GM20431 (cell line): ENCODE results near the gene RBPJL.

ENCODE experiments used
- in situ Hi-C: fragments of 300-500 bp; cut with MseI, MboI; formaldehyde crosslinking; loops from one replicate; pipeline ENCODE4 v1.15.0; 2020; ENCODE audit warnings: low sequenced_read_pairs; ENCODE audit not compliant: unreplicated experiment

RBPJL gene

DNA sequence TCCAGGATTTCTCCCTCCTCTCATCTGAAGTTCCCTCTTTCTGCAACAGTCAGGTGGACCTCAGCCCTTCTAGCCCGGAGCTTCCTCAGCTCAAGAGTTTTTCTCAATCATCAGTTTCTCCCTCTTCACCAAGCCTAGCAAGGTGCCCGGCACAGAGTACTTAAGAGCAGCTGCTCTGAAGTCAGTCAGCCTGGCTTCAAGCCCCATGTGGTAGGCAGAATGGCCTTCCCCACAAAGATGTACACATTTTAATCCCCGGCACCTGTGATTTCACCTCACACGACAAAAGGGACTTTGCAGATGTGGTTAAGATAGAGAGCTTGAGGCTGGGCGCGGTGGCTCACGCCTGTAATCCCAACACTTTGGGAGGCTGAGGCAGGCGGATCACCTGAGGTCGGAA lies 15.1 kb upstream of the RBPJL start:
- in situ Hi-C loops = loop anchor here (25.0 kb wide), 1 partner anchor 179 kb away; the partner anchor contains the start of genes KCNS1, WFDC12 and WFDC5

DNA sequence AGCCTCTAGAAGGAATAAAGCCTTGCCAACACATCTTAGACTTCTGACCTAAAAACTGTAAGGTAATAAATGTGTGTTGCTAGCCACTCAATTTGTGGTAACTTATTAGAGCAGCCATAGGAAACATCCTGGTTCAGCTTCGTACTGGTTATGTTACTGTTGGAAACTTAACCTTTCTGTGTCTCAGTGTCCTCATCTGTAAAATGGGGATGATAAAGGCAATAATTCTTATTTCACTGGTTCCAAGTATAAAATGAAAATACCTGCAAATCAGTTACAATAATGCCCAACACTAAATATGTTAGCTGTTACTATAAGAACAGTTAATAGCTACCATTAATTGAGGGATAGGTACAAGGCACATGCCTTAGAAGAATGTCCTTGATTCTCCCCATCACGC lies 14.3 kb upstream of the RBPJL start:
- in situ Hi-C loops = loop anchor here (25.0 kb wide), 1 partner anchor 180 kb away; the partner anchor contains the start of genes KCNS1, WFDC12 and WFDC5

DNA sequence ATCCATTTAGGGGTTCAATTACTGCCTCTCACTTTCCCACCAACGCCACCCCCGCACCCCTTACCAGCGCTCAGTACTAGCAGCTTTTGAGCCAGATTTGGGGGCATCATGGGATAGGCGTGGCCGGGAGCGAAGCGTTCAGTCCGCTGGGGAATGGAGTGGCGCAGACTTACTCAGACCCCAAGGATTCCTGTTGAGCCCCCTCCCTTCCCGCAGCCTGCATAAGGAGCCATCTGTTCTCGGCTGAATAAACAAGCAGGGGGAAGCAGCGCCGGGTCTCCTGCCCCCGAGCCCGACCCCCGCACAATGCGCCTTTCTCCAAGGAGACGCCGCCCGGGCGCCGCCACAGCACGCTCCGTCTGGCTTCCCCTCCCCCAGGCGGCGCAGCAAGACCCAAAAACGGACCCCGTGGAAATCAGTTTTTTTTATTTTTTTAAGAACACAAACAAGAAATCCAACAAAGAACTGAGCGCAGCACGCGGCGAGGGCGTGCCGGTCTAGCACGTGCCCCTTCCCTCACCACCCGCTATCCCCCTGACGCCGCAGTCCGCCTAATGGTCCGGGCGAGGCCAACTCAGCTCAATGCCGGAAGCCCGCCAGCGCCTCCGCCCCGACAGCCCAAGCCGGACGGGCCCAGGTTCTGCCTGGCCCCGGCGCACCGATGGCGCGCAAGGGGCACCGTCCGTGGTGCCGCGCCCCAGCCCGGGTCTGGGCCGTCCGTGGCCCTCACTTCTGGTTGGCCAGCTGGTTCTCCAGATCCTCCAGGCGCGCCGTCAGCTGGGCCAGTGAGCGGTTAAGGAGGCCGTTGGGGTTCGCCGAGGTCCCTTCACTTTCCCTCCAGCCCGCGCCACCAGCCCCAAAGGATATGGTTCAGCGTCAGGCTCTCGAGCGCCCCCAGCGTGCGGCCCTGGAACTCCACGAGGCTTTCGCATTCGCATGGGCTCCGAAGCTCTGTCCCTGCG lies 13.3 kb upstream of the RBPJL start:
- in situ Hi-C loops = loop anchor here (25.0 kb wide), 1 partner anchor 181 kb away; the partner anchor contains the start of genes KCNS1, WFDC12 and WFDC5

DNA sequence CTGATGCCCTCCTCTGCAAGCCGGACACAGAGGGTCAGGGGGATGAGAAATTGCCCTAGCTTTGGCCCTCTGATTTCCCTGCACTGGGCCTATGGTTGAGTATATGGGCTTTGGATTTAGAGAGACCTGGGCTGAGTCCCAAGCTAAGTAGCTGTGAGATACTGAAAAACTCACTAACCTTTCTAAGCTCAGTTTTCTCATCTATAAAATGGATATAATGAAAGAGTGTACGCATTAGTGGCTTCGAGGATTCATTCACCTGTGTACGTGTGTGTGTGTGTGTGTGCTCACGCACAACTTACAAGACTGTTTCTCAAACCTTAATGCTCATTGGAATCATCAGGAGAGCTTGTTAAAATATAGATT lies 12.7 kb upstream of the RBPJL start:
- in situ Hi-C loops = loop anchor here (25.0 kb wide), 1 partner anchor 182 kb away; the partner anchor contains the start of genes KCNS1, WFDC12 and WFDC5

DNA sequence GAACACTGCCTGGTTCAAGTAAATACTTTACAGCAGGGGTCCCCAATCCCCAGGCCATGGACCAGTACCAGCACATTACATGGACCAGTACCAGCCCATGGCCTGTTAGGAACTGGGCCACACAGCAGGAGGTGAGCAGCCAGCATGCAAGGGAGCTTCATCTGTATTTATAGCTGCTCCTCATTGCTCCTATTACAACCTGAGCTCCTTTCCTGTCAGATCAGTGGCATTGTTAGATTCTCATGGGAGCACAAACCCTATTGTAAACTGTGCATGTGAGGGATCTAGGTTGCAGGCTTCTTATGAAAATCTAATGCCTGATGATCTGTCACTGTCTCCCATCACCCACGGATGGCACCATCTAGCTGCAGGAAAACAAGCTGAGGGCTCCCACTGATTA lies 12.0 kb upstream of the RBPJL start:
- in situ Hi-C loops = loop anchor here (25.0 kb wide), 1 partner anchor 182 kb away; the partner anchor contains the start of genes KCNS1, WFDC12 and WFDC5

DNA sequence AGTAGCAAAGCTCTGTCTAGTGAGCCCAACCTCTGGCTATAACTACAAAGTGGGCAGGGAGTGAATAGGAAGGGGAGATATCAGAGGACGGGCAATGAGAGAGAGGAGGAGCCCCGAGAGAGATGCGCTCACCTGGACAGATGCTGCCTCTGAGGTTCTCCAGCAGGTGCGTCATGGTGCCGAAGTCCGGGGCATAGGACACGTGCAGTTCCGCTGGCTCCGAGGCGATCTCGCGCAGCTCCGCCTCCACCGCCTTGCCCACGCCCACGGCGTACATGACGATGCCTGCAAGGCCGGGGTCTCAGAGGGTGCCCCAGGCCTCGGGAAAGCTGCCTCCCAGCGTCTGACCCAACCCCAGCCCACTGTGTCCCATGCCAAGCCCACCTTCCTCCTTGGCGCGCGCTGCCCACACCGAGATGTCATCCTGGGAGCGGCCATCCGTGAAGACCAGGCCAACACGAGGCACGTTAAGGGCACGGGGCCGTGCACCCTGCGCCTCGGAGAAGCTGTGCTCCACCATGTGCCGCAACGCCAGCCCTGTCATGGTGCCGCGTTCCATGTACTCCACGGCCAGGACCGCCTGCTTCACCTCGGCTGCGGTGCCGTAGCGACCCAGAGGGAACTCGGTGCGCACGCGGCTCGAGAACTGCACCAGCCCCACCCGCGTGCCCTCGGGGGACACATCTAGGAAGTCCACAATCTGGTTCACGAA lies 8.7 kb upstream of the RBPJL start:
- in situ Hi-C loops = loop anchor here (25.0 kb wide), 1 partner anchor 186 kb away; the partner anchor contains the start of genes KCNS1, WFDC12 and WFDC5

DNA sequence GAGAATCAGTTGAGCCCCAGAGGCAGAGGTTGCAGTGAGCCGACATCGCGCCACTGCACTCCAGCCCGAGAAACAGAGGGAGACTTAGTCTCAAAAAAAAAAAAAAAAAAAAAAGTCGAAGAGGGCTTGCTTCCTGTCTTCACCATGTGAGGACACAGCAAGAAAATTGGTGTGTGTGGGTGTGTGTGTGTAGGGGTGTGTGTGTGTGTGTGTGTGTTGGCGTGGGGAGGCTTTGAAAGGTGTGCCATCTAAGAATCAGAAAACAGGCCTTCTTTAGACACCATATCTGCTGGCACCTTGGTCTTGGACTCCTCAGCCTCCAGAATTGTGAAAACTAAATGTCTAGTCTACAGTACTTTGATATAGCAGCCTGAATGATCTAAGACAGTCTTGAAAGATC lies 6.9 kb upstream of the RBPJL start:
- in situ Hi-C loops = loop anchor here (25.0 kb wide), 2 partner anchors 187 to 463 kb away; partner anchors contain the start of genes KCNS1, WFDC12 and WFDC5

DNA sequence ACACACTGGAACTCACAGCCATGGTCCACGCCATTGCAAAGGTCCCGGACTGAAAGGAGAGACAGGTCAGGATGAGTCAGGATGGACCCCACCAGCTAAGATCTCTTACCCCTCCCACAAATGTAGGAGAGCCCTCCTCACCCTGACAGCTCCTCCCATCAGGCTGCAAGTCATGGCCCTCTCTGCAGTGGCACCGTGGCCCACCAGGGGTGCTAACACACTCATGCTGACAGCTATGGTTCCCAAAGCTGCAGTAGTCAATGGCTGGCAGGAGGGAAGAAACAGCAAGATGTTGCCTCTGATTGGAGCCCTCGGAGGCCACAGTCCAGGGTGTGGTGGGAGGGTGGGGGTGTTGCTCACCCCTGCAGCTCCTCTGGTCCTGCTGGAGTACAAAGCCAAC lies 5.7 kb upstream of the RBPJL start:
- in situ Hi-C loops = loop anchor here (25.0 kb wide), 1 partner anchor 461 kb away; no protein-coding TSS in a partner anchor

DNA sequence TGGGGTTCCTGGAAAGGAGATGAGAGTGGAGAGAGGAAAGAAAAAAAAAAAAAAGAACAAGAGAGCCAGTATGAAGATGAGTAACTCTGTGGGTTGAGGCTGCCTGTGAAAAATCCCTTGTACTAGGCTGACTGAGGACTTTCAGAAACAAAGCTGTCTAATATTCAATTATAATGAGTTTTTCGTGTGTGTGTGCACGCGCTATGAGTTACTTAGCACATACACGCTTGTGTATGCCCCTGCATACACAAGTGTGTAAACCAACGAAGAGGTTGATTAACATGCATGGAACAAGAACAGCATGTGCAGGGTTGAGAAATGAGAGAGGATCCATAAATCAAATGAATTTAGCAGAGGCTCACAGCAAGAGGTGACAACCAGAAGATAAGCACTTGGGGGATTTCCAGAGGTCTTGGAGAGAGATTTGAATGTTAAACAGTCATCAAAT lies 4.8 kb upstream of the RBPJL start:
- in situ Hi-C loops = loop anchor here (25.0 kb wide), 1 partner anchor 460 kb away; no protein-coding TSS in a partner anchor

DNA sequence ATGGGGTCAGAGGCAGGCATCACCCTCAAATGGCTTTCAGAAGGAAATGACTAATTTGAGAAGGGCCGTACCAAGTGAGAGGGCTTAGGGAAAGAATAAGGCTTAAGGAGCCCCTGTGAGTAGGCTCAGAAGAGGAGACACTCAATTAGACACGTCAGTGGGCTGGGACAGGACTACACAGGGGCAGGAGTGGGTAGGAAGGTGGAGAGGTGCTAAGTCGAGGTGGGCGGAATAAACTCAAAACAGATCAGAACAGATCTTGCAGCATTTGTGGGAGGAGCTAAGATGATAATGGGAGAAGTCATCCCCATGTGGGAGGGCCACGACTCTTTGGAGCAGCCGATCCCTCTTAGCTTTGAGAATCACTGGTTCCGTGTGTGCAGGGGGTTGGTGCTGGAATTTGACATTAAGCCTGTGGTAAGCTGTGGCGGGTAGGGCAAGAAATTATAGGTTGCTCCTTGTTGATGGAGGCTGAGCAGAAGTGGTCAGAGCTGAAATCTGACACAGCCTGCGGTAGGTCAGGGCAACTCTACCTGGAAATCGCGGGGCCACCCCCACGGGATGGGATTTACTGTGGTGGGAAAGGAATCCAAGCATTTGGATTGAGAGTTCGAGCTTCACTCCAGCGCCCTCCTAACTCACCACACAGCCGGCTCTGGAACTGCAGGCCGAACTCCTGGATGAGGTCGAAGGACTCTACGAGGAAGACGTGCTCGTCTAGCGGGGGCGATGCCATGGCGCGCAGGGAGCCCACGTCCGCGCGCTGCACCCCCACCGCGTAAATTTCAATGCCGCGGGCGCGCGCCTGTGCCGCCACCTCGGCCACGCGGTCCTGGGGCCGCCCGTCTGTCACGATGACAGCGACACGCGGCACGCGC lies 2.8 kb upstream of the RBPJL start:
- in situ Hi-C loops = loop anchor here (25.0 kb wide), 1 partner anchor 458 kb away; no protein-coding TSS in a partner anchor

DNA sequence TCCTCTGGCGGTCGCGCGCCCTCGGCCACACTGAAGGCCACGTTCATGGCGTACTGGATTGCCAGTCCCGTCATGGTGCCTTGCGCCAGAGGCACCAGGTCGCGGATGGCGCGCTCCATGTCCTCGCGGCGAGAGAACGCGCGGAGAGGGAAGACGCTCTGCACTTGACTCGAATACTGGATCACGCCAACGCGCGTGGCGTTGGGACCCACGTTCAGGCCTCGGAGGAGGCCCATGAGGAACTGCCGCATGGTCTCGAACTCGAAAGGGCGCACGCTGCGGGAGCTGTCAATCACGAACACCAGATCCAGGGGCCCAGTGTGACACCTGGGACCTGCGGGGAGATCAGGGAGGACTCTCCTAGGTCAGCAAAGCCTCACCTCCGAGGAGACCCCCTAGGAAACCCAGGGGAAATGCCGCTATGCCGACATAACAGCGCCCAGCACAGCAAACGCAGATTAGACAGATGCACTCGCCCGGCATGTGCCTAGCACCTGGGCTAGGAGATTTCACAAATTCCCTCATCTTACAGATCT lies 2.1 kb upstream of the RBPJL start:
- in situ Hi-C loops = loop anchor here (25.0 kb wide), 1 partner anchor 458 kb away; no protein-coding TSS in a partner anchor

DNA sequence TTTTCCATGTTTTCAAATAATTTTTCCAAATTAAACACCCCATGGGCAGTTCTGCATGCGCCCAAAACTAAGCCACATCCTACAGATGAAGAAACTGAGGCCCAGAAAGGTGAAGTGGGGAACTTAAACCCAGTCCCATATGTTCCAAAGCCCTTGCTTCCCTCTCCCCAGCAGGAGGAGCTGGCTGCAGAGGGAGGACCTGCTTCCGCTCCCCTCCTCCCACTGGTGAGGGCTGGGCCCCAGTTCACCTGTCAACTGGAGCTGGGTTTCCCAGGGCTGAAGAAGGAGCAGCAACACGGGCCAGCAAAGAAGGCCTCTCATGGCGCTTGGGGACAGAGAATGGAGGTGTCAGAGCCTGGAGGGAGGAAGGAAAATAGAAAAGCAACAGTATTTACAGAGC lies 1.4 kb upstream of the RBPJL start:
- in situ Hi-C loops = loop anchor here (25.0 kb wide), 1 partner anchor 457 kb away; no protein-coding TSS in a partner anchor

DNA sequence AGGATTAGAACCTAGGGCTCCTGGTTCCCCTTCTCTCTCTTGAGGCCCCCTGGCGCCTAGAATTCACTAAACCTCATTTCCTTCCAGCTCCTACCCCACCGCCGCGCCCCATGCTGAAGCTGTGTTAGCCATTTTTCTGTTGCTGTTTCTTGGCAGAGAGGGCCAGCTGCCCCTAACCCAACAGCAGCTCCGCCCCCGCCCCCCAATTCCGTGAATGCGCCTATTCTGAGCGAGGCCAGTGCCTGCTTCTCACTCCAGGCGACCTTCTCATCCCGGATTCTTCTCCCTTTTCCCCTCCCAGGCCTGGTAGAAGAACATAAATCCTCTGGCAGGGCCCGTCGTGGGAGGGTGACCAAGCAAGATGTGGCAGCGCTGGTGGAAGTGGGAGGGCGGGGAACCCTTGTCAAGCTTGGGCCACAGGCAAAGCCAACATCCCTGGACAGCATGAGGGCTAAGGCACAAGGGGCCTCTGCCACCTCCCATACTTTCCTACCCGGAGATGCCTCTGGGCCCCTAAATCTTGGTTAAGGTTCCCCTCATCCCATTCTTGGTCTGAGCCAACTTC lies 518 bp downstream of the RBPJL start:
- in situ Hi-C loops = loop anchor here (25.0 kb wide), 1 partner anchor 455 kb away; no protein-coding TSS in a partner anchor

DNA sequence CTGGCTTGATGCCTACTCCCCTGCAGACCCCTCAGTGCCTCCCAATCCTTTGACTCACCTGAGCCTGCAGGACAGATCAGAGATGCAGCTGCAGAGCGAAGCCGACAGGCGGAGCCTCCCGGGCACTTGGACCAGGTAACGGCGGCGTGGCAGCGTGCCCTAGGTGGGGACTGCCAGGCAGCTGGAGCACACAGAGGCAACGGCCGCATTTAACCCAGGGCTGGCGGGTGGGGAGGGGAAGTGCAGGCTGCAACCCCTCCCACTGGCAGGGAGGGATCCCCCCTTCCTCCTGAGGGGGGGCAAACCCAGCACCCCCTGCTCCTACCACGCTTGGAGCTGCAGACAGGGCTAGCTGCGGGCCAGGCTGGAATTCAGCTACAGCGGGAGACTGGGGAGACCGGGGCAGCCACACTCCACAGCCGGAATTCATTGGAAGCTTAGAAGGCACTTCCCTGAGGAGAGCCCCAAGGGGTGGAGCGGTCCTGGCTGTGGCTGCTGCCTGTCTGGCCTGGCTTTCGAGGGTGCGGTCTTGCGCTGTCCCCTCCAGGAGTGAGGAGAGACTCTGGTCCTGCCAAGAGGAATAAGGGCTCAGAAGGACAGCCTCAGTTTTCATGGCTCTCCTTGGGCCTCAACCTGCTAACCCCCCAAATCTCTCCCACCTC lies 1.6 kb downstream of the RBPJL start, which contains the start of gene MATN4:
Gene MATN4 (minus strand): TSS at position 183 of the 662 bp plus-strand sequence. CDS start 2,717 bp downstream, outside the sequence.
- in situ Hi-C loops = loop anchor here (25.0 kb wide), 1 partner anchor 454 kb away; no protein-coding TSS in a partner anchor

DNA sequence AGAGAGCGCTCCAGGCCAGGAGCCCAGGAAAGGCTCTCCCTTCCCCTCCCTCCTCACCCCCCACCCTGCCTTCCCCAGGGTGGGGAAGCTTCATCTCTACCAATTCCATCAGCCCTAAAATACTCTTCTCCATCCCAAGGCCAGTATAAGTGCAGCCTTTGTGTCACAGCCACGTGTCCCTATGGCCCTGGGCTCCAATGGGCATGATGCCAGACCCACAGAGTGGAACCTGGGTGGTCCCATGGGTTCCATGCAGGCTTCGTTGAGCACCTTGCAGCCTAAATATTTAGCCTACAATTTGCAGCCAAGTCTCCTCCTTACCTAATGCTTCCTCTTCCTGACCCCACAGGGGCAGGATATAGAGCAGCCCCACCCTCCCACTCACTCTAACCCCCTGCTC lies 2.4 kb downstream of the RBPJL start:
- in situ Hi-C loops = loop anchor here (25.0 kb wide), 1 partner anchor 453 kb away; no protein-coding TSS in a partner anchor

DNA sequence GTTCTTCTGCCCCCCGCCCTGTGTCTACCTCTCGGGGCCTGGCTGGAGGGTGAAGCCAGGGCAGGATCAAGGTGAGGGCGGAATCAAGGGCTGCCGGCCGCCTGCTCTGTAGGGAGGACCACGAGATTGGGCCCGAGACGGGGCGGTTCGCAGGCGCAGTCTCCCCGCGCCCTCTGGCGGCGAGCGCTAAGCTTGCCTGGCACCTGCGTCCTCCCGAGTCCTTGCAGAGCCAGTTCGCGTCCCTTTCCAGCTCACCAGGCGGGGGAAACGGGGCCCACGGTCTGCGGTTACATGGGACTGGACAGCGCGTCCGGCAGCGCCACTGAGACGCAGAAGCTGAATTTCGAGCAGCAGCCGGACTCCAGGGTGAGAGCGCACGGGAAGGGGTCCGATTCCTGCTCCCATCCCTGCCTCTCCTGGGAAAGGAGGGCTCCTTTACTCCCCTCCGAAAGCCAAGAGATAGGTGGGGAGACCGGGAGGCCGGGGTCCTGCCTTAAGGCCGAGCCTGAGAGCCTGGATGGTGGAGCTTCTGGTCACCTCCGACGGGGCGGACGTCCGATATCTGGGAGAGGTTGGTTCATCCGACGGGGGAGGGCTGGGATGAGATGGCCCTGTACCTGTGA lies 5.1 kb downstream of the RBPJL start:
- in situ Hi-C loops = loop anchor here (25.0 kb wide), 1 partner anchor 451 kb away; no protein-coding TSS in a partner anchor

DNA sequence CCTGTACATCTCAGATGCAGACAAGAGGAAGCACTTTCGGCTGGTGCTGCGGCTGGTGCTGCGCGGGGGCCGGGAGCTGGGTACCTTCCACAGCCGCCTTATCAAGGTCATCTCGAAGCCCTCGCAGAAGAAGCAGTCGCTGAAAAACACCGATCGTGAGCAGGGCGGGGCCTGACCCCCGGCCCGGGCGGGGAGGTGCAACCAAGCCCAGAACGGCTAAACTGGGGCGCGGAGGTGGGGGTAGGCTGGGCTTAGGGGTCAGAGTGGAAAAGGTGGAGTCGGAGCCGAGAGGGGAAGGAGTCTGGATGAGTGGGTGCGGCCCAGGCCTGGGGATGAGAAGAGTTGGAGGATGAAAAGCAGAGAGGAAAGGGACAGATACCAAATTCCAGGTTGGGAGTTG lies 5.6 kb downstream of the RBPJL start:
- in situ Hi-C loops = loop anchor here (25.0 kb wide), 1 partner anchor 450 kb away; no protein-coding TSS in a partner anchor
